Activated CD8-positive, alpha-beta memory T cell treated with anti-CD3 and anti-CD28 coated beads, Interleukin-2, amount 50 U/mL, for 24 hours (primary cell): ENCODE measurements around the gene ETV3L.
"Not testable (repeated sequence)": the region's sequence is repeated elsewhere in the genome, so short reads cannot be mapped to it uniquely, and the experiment has no call there.

Experiments
- DNase-seq: peaks from one replicate; pipeline ENCODE4 v3.0.0-alpha.2; 2020; ENCODE audit errors: extremely low read depth

Gene ETV3L

GRCh38 chr1:157077394-157077793 is 22.2 kb downstream of the ETV3L start:
- no peak for DNase-seq

GRCh38 chr1:157073944-157074685 is 25.5 kb downstream of the ETV3L start:
- peak; percentile 10 for DNase-seq

GRCh38 chr1:157069601-157070000 is 30.0 kb downstream of the ETV3L start:
- DNase-seq: no peak

GRCh38 chr1:157059241-157059640 is 40.4 kb downstream of the ETV3L start:
- DNase-seq: not testable (repeated sequence)

GRCh38 chr1:157056269-157056668 is 43.3 kb downstream of the ETV3L start:
- DNase-seq: no peak

GRCh38 chr1:157055729-157056128 is 43.9 kb downstream of the ETV3L start:
- DNase-seq: not testable (repeated sequence)

GRCh38 chr1:157050836-157051235 is 48.8 kb downstream of the ETV3L start:
- no peak for DNase-seq

GRCh38 chr1:157047062-157047410 is 52.6 kb downstream of the ETV3L start:
- DNase-seq: no peak

- DNase-seq: no peak
Measured at GRCh38 chr1:157045250-157046218, 54.1 kb downstream of the ETV3L start, which contains the start of gene ARHGEF11. Gene ARHGEF11, minus strand, starts transcription at chr1:157045742. Its CDS starts 1,412 bp downstream, at chr1:157044330.

GRCh38 chr1:157044326-157044725 is 55.3 kb downstream of the ETV3L start:
- DNase-seq: no peak

GRCh38 chr1:157043685-157044084 is 55.9 kb downstream of the ETV3L start:
- no peak for DNase-seq

- no peak for DNase-seq
Measured at GRCh38 chr1:157042846-157043245, 56.8 kb downstream of the ETV3L start.
